Measurements from ENCODE around the gene CRTC3.

CRTC3 gene

DNA sequence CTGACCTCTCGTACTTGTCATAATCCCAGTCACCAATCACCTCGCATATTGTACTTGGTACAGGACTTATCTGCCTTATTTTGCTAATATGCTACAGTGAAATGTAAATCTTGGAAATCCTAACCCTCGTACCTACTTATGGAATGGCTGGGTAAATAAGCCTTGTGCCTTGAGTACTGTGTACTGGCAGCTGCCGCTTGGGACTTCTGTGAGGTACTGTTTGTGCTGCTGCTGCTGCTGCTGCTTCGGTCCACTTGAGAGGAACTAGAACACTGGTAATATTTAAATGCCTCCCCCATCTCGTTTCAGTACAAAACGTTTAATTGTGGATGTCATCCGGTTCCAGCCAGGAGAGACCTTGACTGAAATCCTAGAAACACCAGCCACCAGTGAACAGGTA is 42.5 kb upstream of the CRTC3 start:
- no peak for DNase-seq (ENCODE audit: low spot score)
- TF ChIP-seq, protein P1, sequence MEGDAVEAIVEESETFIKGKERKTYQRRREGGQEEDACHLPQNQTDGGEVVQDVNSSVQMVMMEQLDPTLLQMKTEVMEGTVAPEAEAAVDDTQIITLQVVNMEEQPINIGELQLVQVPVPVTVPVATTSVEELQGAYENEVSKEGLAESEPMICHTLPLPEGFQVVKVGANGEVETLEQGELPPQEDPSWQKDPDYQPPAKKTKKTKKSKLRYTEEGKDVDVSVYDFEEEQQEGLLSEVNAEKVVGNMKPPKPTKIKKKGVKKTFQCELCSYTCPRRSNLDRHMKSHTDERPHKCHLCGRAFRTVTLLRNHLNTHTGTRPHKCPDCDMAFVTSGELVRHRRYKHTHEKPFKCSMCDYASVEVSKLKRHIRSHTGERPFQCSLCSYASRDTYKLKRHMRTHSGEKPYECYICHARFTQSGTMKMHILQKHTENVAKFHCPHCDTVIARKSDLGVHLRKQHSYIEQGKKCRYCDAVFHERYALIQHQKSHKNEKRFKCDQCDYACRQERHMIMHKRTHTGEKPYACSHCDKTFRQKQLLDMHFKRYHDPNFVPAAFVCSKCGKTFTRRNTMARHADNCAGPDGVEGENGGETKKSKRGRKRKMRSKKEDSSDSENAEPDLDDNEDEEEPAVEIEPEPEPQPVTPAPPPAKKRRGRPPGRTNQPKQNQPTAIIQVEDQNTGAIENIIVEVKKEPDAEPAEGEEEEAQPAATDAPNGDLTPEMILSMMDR (IDR thresholded peaks at IDR 0.05; ENCODE audit: borderline replicate concordance, control extremely low read depth, extremely low read depth, insufficient read depth, missing control alignments), result no peak
- in situ Hi-C loops (cut with MboI; ENCODE audit: low sequenced_read_pairs, unreplicated experiment), result loop anchor here (10.0 to 25.0 kb wide), 2 partner anchors 162 to 400 kb away; partner anchors contain the start of gene FES

DNA sequence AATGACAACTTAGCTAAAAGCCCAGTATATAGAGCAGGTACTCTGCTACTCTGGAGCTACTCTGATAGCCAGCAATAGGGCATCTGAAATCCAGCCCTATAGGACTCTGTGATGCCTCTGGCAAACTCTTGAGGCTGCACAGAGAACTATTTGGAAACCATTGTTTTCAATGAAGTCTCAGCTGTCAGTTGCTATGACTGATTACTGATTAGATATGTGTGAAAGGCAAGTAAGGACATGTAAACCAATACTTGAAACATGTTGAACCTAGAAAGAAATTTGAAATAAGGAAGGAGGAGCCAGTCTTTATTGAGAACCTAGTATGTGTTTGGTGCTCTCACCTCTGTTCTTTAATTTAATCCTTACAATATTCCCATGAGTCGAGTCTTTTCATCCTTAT is 40.2 kb upstream of the CRTC3 start:
- no peak for DNase-seq (ENCODE audit: low spot score)
- in situ Hi-C loops (cut with MboI; ENCODE audit: low sequenced_read_pairs, unreplicated experiment), result loop anchor here (10.0 to 25.0 kb wide), 2 partner anchors 165 to 398 kb away; partner anchors contain the start of gene FES
- TF ChIP-seq, protein P1 (IDR thresholded peaks at IDR 0.05; ENCODE audit: borderline replicate concordance, control extremely low read depth, extremely low read depth, insufficient read depth, missing control alignments), result no peak

DNA sequence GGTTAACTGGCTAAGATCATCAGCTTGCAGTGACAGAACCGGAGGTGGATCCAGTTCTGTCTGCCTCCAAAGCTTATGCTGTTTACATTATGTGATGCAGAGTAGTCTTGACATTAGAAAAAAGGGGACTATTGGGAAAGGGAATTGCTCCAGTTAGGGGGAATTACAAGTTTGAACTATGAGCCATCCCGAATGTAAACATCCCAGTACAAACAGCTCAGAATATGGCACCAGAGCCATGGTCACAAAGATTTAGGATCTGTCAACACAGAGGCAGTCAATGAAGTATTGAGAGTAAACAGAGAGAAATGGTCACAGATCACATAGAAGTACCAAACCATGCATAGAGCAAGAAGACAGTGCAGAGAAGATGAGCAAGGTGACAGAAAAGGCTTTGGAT is 39.8 kb upstream of the CRTC3 start:
- in situ Hi-C loops (cut with MboI; ENCODE audit: low sequenced_read_pairs, unreplicated experiment), result loop anchor here (10.0 to 25.0 kb wide), 2 partner anchors 165 to 397 kb away; partner anchors contain the start of gene FES
- DNase-seq (ENCODE audit: low spot score), result no peak
- TF ChIP-seq, protein P1 (IDR thresholded peaks at IDR 0.05; ENCODE audit: borderline replicate concordance, control extremely low read depth, extremely low read depth, insufficient read depth, missing control alignments), result no peak

DNA sequence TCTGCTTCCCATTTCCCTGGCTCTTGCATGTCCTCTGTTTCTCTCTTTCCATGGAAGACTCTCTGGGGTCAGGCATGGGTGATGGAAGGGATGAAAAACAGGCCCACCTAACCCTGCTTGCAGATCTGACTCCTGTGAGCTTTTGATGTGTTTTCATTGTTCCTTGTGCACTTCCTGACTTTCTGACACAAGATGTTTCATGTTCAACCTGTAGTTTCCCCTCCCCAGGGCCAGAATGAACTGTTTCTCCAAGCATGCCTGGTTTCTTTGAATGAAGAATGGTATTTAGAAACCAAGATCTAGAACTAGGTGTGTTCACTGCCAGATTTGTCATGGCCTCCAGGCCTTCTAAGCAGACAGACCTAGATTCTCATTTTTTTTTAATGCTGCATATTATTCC is 36.1 kb upstream of the CRTC3 start:
- in situ Hi-C loops (cut with MboI; ENCODE audit: low sequenced_read_pairs, unreplicated experiment), result loop anchor here (25.0 kb wide), 1 partner anchor 394 kb away; the partner anchor contains the start of gene FES
- TF ChIP-seq, protein P1 (IDR thresholded peaks at IDR 0.05; ENCODE audit: borderline replicate concordance, control extremely low read depth, extremely low read depth, insufficient read depth, missing control alignments), result no peak
- DNase-seq (ENCODE audit: low spot score), result no peak

DNA sequence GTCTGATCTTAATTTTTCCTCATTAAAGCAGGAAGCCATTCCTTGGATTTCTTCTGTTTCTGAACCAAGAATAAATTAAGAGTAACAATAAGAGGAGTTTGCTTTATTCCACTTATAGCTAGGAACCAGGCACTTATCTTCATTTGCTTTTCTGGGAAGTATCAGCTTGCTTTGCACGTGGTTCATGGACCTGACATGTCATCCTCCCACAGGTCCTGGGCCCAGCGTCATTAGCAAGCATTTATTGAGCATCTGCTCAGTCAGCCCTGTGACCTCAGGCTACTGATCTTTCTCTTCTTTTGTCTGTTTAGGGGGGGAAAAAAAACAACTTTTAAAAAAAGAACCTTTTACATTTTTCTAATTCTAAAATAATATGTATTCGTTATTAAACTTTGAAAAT is 34.7 kb upstream of the CRTC3 start:
- TF ChIP-seq, protein P1 (IDR thresholded peaks at IDR 0.05; ENCODE audit: borderline replicate concordance, control extremely low read depth, extremely low read depth, insufficient read depth, missing control alignments), result no peak
- DNase-seq (ENCODE audit: low spot score), result no peak
- in situ Hi-C loops (cut with MboI; ENCODE audit: low sequenced_read_pairs, unreplicated experiment), result loop anchor here (25.0 kb wide), 1 partner anchor 392 kb away; the partner anchor contains the start of gene FES

DNA sequence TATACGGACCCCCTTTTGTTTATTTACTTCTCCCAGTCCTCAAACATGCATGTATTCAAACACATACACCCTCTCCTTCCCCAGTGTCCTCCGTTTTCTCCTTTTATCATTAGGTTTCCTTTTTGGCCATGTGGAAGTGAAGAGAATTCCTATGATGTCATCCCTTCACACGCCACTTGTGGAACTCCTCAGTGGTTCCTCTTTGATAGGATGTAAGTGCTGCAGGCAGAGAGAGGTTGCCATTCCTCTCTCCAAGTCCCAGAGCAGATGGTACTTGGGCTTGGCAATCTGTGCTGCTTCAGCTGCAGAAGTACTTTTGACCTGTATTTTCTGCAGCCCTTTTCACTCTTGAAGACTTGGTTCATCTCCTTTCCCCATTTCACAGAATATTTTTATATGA is 32.9 kb upstream of the CRTC3 start:
- TF ChIP-seq, protein P1 (IDR thresholded peaks at IDR 0.05; ENCODE audit: borderline replicate concordance, control extremely low read depth, extremely low read depth, insufficient read depth, missing control alignments), result no peak
- DNase-seq (ENCODE audit: low spot score), result no peak
- in situ Hi-C loops (cut with MboI; ENCODE audit: low sequenced_read_pairs, unreplicated experiment), result loop anchor here (25.0 kb wide), 1 partner anchor 391 kb away; the partner anchor contains the start of gene FES
